ENCODE results near the gene MAP2. TPM values are rescaled to one million over a fixed set of nuclear protein-coding genes. Genes with fewer than 3 reads are reported as not detected.

The MAP2 gene
- total RNA-seq, 2 experiments from 2014 or later, result 0.10 TPM; not detected in 1

DNA sequence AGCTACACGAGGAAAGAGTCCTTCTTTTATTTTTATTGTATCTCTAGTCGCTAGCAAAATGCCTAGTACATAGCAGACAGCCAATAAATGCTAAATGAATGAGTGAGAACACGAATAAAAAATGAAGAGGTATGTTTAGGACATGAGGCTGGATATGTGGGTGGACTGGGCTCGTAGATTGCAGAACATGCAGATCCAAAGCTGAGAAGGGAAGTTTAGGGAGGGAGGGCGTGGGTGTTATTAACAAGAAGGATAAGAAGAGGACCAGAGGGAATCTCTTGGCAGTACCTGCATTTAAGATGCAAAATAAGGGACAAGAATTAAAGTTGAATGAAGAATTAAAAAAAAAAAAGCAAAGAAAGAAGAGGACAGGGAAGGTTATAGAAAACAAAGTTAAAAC is 161.1 kb downstream of the MAP2 start:
- ChIA-PET POLR2A (no interaction called here), CTCF (ENCODE audit: unreplicated experiment) (no interaction called here)
- Histone ChIP-seq H3K9me3 (ENCODE audit: low read length) (no peaks in the 10 kb centered on the region), H2AFZ (ENCODE audit: low read length) (no peak overlapping the region), H3K4me2 (ENCODE audit: low read length) (no peak overlapping the region), H3K36me3 (ENCODE audit: insufficient read depth, low read length) (no peaks in the 10 kb centered on the region), H3K4me3 (ENCODE audit: low read depth, low read length, poor library complexity, severe bottlenecking) (no peak overlapping the region), H3K4me1 (ENCODE audit: insufficient read depth, low read length, poor library complexity, severe bottlenecking) (no peaks in the 10 kb centered on the region), H4K20me1 (ENCODE audit: insufficient read depth, low read length) (no peaks in the 10 kb centered on the region), H3K9me2 (ENCODE audit: insufficient read depth, low read length) (no peaks in the 10 kb centered on the region), H3K79me2 (ENCODE audit: insufficient read depth, low read depth, low read length) (no peaks in the 10 kb centered on the region), H3K27ac (ENCODE audit: low read depth, low read length, poor library complexity, severe bottlenecking) (no peak overlapping the region)
- no peak for DNase-seq (ENCODE audit: low spot score)
- intact Hi-C loops (cut with micrococcal nuclease; ENCODE audit: unreplicated experiment), result no loop called here
- TF ChIP-seq, protein P1, sequence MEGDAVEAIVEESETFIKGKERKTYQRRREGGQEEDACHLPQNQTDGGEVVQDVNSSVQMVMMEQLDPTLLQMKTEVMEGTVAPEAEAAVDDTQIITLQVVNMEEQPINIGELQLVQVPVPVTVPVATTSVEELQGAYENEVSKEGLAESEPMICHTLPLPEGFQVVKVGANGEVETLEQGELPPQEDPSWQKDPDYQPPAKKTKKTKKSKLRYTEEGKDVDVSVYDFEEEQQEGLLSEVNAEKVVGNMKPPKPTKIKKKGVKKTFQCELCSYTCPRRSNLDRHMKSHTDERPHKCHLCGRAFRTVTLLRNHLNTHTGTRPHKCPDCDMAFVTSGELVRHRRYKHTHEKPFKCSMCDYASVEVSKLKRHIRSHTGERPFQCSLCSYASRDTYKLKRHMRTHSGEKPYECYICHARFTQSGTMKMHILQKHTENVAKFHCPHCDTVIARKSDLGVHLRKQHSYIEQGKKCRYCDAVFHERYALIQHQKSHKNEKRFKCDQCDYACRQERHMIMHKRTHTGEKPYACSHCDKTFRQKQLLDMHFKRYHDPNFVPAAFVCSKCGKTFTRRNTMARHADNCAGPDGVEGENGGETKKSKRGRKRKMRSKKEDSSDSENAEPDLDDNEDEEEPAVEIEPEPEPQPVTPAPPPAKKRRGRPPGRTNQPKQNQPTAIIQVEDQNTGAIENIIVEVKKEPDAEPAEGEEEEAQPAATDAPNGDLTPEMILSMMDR (conservative IDR thresholded peaks at IDR 0.05; ENCODE audit: low read length), result no peak
- no peak for TF ChIP-seq EZH2phosphoT487 (IDR thresholded peaks at IDR 0.05; ENCODE audit: borderline replicate concordance, low read depth, low read length)
- no TSS peak for BruUV-seq (replicated peaks)

GRCh38 chr2:209591021-209591420 is 167.2 kb downstream of the MAP2 start:
- no peak for DNase-seq (ENCODE audit: low spot score)

GRCh38 chr2:209592106-209592505 is 168.3 kb downstream of the MAP2 start:
- no peak for DNase-seq (ENCODE audit: low spot score)
- H3K79me2 ChIP-seq (ENCODE audit: insufficient read depth, low read depth, low read length), result no peaks in the 10 kb centered on the region
- H3K4me3 ChIP-seq (ENCODE audit: low read depth, low read length, poor library complexity, severe bottlenecking), result no peak overlapping the region
- no peak overlapping the region for H3K4me2 ChIP-seq (ENCODE audit: low read length)
- ChIA-PET POLR2A (no interaction called here), CTCF (ENCODE audit: unreplicated experiment) (no interaction called here)
- H4K20me1 ChIP-seq (ENCODE audit: insufficient read depth, low read length), result no peaks in the 10 kb centered on the region
- H3K9me3 ChIP-seq (ENCODE audit: low read length), result no peaks in the 10 kb centered on the region
- intact Hi-C loops (cut with micrococcal nuclease; ENCODE audit: unreplicated experiment), result no loop called here
- H3K9me2 ChIP-seq (ENCODE audit: insufficient read depth, low read length), result no peaks in the 10 kb centered on the region
- H3K36me3 ChIP-seq (ENCODE audit: insufficient read depth, low read length), result no peaks in the 10 kb centered on the region
- no peak overlapping the region for H3K27ac ChIP-seq (ENCODE audit: low read depth, low read length, poor library complexity, severe bottlenecking)
- BruUV-seq (replicated peaks), result no TSS peak
- no peak for TF ChIP-seq EZH2phosphoT487 (IDR thresholded peaks at IDR 0.05; ENCODE audit: borderline replicate concordance, low read depth, low read length)
- TF ChIP-seq, protein P1 (conservative IDR thresholded peaks at IDR 0.05; ENCODE audit: low read length), result no peak
- H2AFZ ChIP-seq (ENCODE audit: low read length), result no peak overlapping the region
- H3K4me1 ChIP-seq (ENCODE audit: insufficient read depth, low read length, poor library complexity, severe bottlenecking), result no peaks in the 10 kb centered on the region

More at GRCh38 chr2:209591021-209591420, 167.2 kb downstream of the MAP2 start:
- ChIA-PET POLR2A (interaction anchor here (0.7 kb wide), 1 partner anchor 1124 kb away, joined by 3 read pairs; no protein-coding TSS in a partner anchor), CTCF (ENCODE audit: unreplicated experiment) (no interaction called here)
- BruUV-seq (replicated peaks), result no TSS peak
- Histone ChIP-seq H3K4me1 (ENCODE audit: insufficient read depth, low read length, poor library complexity, severe bottlenecking) (no peaks in the 10 kb centered on the region), H3K79me2 (ENCODE audit: insufficient read depth, low read depth, low read length) (no peaks in the 10 kb centered on the region), H3K27ac (ENCODE audit: low read depth, low read length, poor library complexity, severe bottlenecking) (no peak overlapping the region), H2AFZ (ENCODE audit: low read length) (no peak overlapping the region), H3K4me2 (ENCODE audit: low read length) (no peak overlapping the region), H3K9me3 (ENCODE audit: low read length) (no peaks in the 10 kb centered on the region), H4K20me1 (ENCODE audit: insufficient read depth, low read length) (no peaks in the 10 kb centered on the region), H3K9me2 (ENCODE audit: insufficient read depth, low read length) (no peaks in the 10 kb centered on the region), H3K4me3 (ENCODE audit: low read depth, low read length, poor library complexity, severe bottlenecking) (no peak overlapping the region), H3K36me3 (ENCODE audit: insufficient read depth, low read length) (no peaks in the 10 kb centered on the region)
- intact Hi-C loops (cut with micrococcal nuclease; ENCODE audit: unreplicated experiment), result no loop called here
- TF ChIP-seq, protein P1 (conservative IDR thresholded peaks at IDR 0.05; ENCODE audit: low read length), result no peak
- no peak for TF ChIP-seq EZH2phosphoT487 (IDR thresholded peaks at IDR 0.05; ENCODE audit: borderline replicate concordance, low read depth, low read length)

Measured in OCI-LY7 (cell line).